H9 (cell line): ENCODE measurements around the gene ATP2A2. TPM values are rescaled to one million over a fixed set of nuclear protein-coding genes. Genes with fewer than 3 reads are reported as not detected.

Experiments used
- DNase-seq: peaks from one replicate; pipeline ENCODE4 v3.0.0-alpha.2; 2017
- H2AFZ ChIP-seq: one replicate; pipeline ENCODE4 v1.6.1; 2013; ENCODE audit warnings: mild to moderate bottlenecking, low read length, control low read depth, moderate library complexity
- H2AK5ac ChIP-seq: 2 replicates; pipeline ENCODE4 v1.6.1; 2013; ENCODE audit warnings: low read length, control low read depth, mixed read lengths; ENCODE audit not compliant: insufficient read length
- H2BK120ac ChIP-seq: one replicate; pipeline ENCODE4 v1.6.1; 2013; ENCODE audit warnings: low read depth, mild to moderate bottlenecking, low read length, control low read depth, inconsistent platforms; ENCODE audit not compliant: poor library complexity, severe bottlenecking
- H2BK12ac ChIP-seq: 2 replicates; pipeline ENCODE4 v1.6.1; 2013; ENCODE audit warnings: low read length, control low read depth, mixed read lengths, low read depth; ENCODE audit not compliant: insufficient read length
- H2BK15ac ChIP-seq: 2 replicates; pipeline ENCODE4 v1.6.1; 2013; ENCODE audit warnings: low read depth, low read length, control low read depth
- H2BK20ac ChIP-seq: one replicate; pipeline ENCODE4 v1.6.1; 2013; ENCODE audit warnings: low read depth, mild to moderate bottlenecking, low read length, control low read depth, inconsistent platforms; ENCODE audit not compliant: poor library complexity, severe bottlenecking
- H2BK5ac ChIP-seq: 2 replicates; pipeline ENCODE4 v1.6.1; 2013; ENCODE audit warnings: low read length, control low read depth, mixed read lengths; ENCODE audit not compliant: insufficient read length
- H3K14ac ChIP-seq: 2 replicates; pipeline ENCODE4 v1.6.1; 2013; ENCODE audit warnings: low read length, control low read depth; ENCODE audit not compliant: insufficient read depth
- H3K18ac ChIP-seq: 2 replicates; pipeline ENCODE4 v1.6.1; 2013; ENCODE audit warnings: low read depth, mild to moderate bottlenecking, mixed read lengths, low read length, control low read depth; ENCODE audit not compliant: insufficient read length
- H3K23ac ChIP-seq: 2 replicates; pipeline ENCODE4 v1.6.1; 2013; ENCODE audit warnings: low read length, control low read depth, mixed read lengths, low read depth; ENCODE audit not compliant: insufficient read length
- H3K23me2 ChIP-seq: 2 replicates; pipeline ENCODE4 v1.6.1; 2013; ENCODE audit warnings: low read depth, mild to moderate bottlenecking, mixed read lengths, low read length, control low read depth; ENCODE audit not compliant: insufficient read length, poor library complexity, severe bottlenecking
- H3K27ac ChIP-seq: 2 replicates; pipeline ENCODE4 v1.5.1; 2013; ENCODE audit warnings: low read length, control low read depth, mixed read lengths, low read depth; ENCODE audit not compliant: insufficient read length
- H3K27me3 ChIP-seq: 2 replicates; pipeline ENCODE4 v1.6.1; 2013; ENCODE audit warnings: low read length, control low read depth, inconsistent platforms; ENCODE audit not compliant: insufficient read depth
- H3K4ac ChIP-seq: 2 replicates; pipeline ENCODE4 v1.6.1; 2013; ENCODE audit warnings: low read depth, mild to moderate bottlenecking, control low read depth, inconsistent platforms, low read length, moderate library complexity
- H3K4me1 ChIP-seq: 2 replicates; pipeline ENCODE4 v1.6.1; 2013; ENCODE audit warnings: low read length, control low read depth, inconsistent platforms; ENCODE audit not compliant: insufficient read depth
- H3K4me2 ChIP-seq: 2 replicates; pipeline ENCODE4 v1.6.1; 2013; ENCODE audit warnings: low read length, control low read depth, mixed read lengths; ENCODE audit not compliant: insufficient read length, insufficient read depth
- H3K56ac ChIP-seq: 2 replicates; pipeline ENCODE4 v1.6.1; 2013; ENCODE audit warnings: low read depth, mild to moderate bottlenecking, mixed read lengths, low read length, control low read depth; ENCODE audit not compliant: insufficient read length
- H3K79me1 ChIP-seq: 2 replicates; pipeline ENCODE4 v1.6.1; 2013; ENCODE audit warnings: low read depth, mild to moderate bottlenecking, moderate library complexity, low read length, control low read depth, inconsistent platforms; ENCODE audit not compliant: insufficient read depth, poor library complexity, severe bottlenecking
- H3K79me2 ChIP-seq: 2 replicates; pipeline ENCODE4 v1.6.1; 2013; ENCODE audit warnings: low read length, control low read depth, inconsistent platforms; ENCODE audit not compliant: insufficient read depth
- H3K9ac ChIP-seq: 2 replicates; pipeline ENCODE4 v1.6.1; 2013; ENCODE audit warnings: low read length, control low read depth, mixed read lengths; ENCODE audit not compliant: insufficient read length; ENCODE audit errors: extremely low read depth
- H3K9me3 ChIP-seq: one replicate; pipeline ENCODE4 v1.6.1; 2013; ENCODE audit warnings: low read depth, low read length, inconsistent platforms; ENCODE audit not compliant: control insufficient read depth
- H3T11ph ChIP-seq: one replicate; pipeline ENCODE4 v1.6.1; 2013; ENCODE audit warnings: mild to moderate bottlenecking, low read length, control low read depth, inconsistent platforms
- H4K20me1 ChIP-seq: one replicate; pipeline ENCODE4 v1.6.1; 2013; ENCODE audit not compliant: control insufficient read depth, insufficient read length, insufficient read depth
- H4K5ac ChIP-seq: 2 replicates; pipeline ENCODE4 v1.6.1; 2013; ENCODE audit warnings: low read depth, mild to moderate bottlenecking, mixed read lengths, low read length, control low read depth; ENCODE audit not compliant: insufficient read length
- H4K8ac ChIP-seq: replicated peaks from 2 replicates; pipeline ENCODE4 v1.6.1; 2013; ENCODE audit warnings: low read length, control low read depth, mixed read lengths, low read depth; ENCODE audit not compliant: insufficient read length
- H4K91ac ChIP-seq: 2 replicates; pipeline ENCODE4 v1.6.1; 2013; ENCODE audit warnings: low read depth, mild to moderate bottlenecking, moderate library complexity, mixed read lengths, low read length, control low read depth; ENCODE audit not compliant: insufficient read length
- H3K27ac Mint-ChIP-seq, 3 experiments: 2 replicates in 2 of 3; 3 replicates in 1 of 3; pipeline ENCODE4 v1.8.0; 2020 to 2021; ENCODE audit warnings: mixed read lengths in 3 of 3, mild to moderate bottlenecking in 1 of 3, moderate library complexity in 1 of 3
- H3K27me3 Mint-ChIP-seq: 2 replicates; pipeline ENCODE4 v1.8.0; 2021; ENCODE audit warnings: low read depth, mild to moderate bottlenecking, moderate library complexity, mixed read lengths
- H3K36me3 Mint-ChIP-seq, 3 experiments: 2 replicates in 2 of 3; 3 replicates in 1 of 3; pipeline ENCODE4 v1.8.0; 2020 to 2021; ENCODE audit warnings: low read depth in 3 of 3, mixed read lengths in 3 of 3; ENCODE audit not compliant: insufficient read depth in 1 of 3
- H3K4me1 Mint-ChIP-seq, 2 experiments: 2 replicates each; pipeline ENCODE4 v1.8.0; 2020; ENCODE audit warnings: mixed read lengths in 2 of 2
- H3K4me3 Mint-ChIP-seq, 2 experiments: 2 replicates in 1 of 2; 3 replicates in 1 of 2; pipeline ENCODE4 v1.8.0; 2020 to 2021; ENCODE audit warnings: mild to moderate bottlenecking in 2 of 2, mixed read lengths in 2 of 2, moderate library complexity in 1 of 2
- H3K9me3 Mint-ChIP-seq, 2 experiments: 2 replicates in 1 of 2; 3 replicates in 1 of 2; pipeline ENCODE4 v1.8.0; 2020; ENCODE audit warnings: mild to moderate bottlenecking in 2 of 2, mixed read lengths in 2 of 2, moderate library complexity in 1 of 2
- CTCF ChIP-seq: fragments of 200-600 bp; sonication (generic); conservative IDR thresholded peaks from 3 replicates; pipeline ENCODE4 v1.8.0; 2021; ENCODE audit warnings: antibody characterized with exemption, mild to moderate bottlenecking
- WGBS: extraction: QIAGEN DNeasy Blood & Tissue Kit; methylation state at CpG from one replicate; pipeline ENCODE4 v1.1.7; 2013; ENCODE audit warnings: missing lambda C conversion rate, low lambda C conversion rate, mixed read lengths; ENCODE audit not compliant: insufficient read length; ENCODE audit errors: extremely low coverage; 5-methylcytosine and 5-hydroxymethylcytosine counted together
- total RNA-seq: library from RNA; stranded (reverse); gene quantifications from 2 replicates; pipeline ENCODE4 v1.2.1, GENCODE V29; 2021

Gene ATP2A2
- total RNA-seq, 1 experiment from 2014 or later: 257 TPM

DNA sequence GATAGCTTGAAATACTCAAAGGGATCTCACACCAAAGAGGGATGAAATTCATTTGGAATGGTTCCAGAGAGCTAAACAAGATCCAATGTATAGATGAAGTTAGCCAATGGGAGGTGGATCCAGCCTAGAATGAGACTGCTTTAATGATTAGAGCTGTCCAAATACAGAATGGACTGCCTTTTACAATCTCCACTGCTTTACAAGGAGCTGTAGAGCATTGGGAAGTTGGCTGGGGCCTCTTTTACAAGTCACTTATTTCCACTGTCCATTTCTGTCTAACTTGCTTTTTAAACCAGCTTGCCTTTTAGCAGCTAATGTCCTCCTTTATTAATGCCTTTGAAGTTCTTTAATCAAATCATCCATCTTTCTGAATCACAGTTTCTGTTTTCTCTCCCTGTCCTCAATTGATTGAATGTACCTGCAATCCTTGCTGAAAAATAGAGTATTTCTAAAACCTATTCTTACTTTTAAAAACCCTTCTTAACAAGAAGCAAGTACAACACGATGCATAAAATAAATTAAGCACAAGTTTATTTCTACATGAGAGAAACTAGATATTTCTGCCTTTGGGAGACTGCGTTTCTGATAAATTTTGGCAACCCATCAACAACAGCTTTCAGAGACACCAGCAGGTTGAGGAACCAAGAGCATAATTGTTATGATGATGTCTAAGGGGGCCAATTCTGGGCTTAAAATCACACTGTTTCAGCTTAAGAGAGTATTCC is 3.4 kb upstream of the ATP2A2 start:
- TF ChIP-seq CTCF: no peak
- peaks cover 11% of the 10 kb centered on the region for H3K23me2 ChIP-seq
- no CpG with 5 or more reads among the region's 2 CpGs for WGBS
- no peak overlapping the region for H2BK120ac ChIP-seq
- no peak overlapping the region for H3K27ac Mint-ChIP-seq
- peaks cover 23 to 29% of the 10 kb centered on the region in 2 experiments for H3K4me1 Mint-ChIP-seq
- no peak overlapping the region for H3T11ph ChIP-seq
- no peak overlapping the region for H3K9ac ChIP-seq
- H4K20me1 ChIP-seq: no peaks in the 10 kb centered on the region
- no peak overlapping the region for H3K56ac ChIP-seq
- no peak overlapping the region for H2BK12ac ChIP-seq
- no peak overlapping the region for H3K14ac ChIP-seq
- peaks cover 5% of the 10 kb centered on the region; the same call in 1 of the 2 replicates for H3K27me3 Mint-ChIP-seq
- H3K23ac ChIP-seq: no peak overlapping the region
- H2BK20ac ChIP-seq: no peak overlapping the region
- no peak overlapping the region for H4K5ac ChIP-seq
- H3K18ac ChIP-seq: no peak overlapping the region
- no peak overlapping the region for H2AK5ac ChIP-seq
- H3K36me3 Mint-ChIP-seq: peaks cover 7 to 8% (median 7%) of the 10 kb centered on the region in 3 experiments
- H4K91ac ChIP-seq: no peak overlapping the region
- DNase-seq: no peak
- H3K9me3 ChIP-seq: no peaks in the 10 kb centered on the region
- H3K4me1 ChIP-seq: 0 out of 2 replicates have a peak, but pooled peaks cover 3% of the 10 kb centered on the region
- H3K4ac ChIP-seq: no peak overlapping the region
- no peak overlapping the region for H4K8ac ChIP-seq
- H2BK15ac ChIP-seq: no peak overlapping the region
- no peak overlapping the region for H2BK5ac ChIP-seq
- no peaks in the 10 kb centered on the region for H3K9me3 Mint-ChIP-seq
- no peak overlapping the region for H2AFZ ChIP-seq
- H3K4me3 Mint-ChIP-seq: no peak overlapping the region
- no peaks in the 10 kb centered on the region for H3K79me1 ChIP-seq
- H3K27me3 ChIP-seq: no peaks in the 10 kb centered on the region
- H3K79me2 ChIP-seq: peaks cover 7% of the 10 kb centered on the region; the same call in 1 of the 2 replicates
- H3K4me2 ChIP-seq: no peak overlapping the region
- no peak overlapping the region for H3K27ac ChIP-seq
